GM18519 (cell line): ENCODE data around the gene DDR1.

Experiments
- ATAC-seq: cut with Tn5 transposase; IDR thresholded peaks from one replicate; pipeline ENCODE4 v1.9.1; 2021; ENCODE audit warnings: mild to moderate bottlenecking, moderate library complexity; ENCODE audit not compliant: unreplicated experiment, low FRiP score

DDR1 gene

GRCh38 chr6:30879684-30880427, 4.5 kb upstream of the DDR1 start:
- ATAC-seq: no peak

GRCh38 chr6:30880698-30881252, 3.5 kb upstream of the DDR1 start:
- ATAC-seq: no peak

GRCh38 chr6:30881392-30882203, 2.7 kb upstream of the DDR1 start:
- ATAC-seq: no peak

GRCh38 chr6:30882204-30882758, 2.0 kb upstream of the DDR1 start:
- no peak for ATAC-seq

DNA sequence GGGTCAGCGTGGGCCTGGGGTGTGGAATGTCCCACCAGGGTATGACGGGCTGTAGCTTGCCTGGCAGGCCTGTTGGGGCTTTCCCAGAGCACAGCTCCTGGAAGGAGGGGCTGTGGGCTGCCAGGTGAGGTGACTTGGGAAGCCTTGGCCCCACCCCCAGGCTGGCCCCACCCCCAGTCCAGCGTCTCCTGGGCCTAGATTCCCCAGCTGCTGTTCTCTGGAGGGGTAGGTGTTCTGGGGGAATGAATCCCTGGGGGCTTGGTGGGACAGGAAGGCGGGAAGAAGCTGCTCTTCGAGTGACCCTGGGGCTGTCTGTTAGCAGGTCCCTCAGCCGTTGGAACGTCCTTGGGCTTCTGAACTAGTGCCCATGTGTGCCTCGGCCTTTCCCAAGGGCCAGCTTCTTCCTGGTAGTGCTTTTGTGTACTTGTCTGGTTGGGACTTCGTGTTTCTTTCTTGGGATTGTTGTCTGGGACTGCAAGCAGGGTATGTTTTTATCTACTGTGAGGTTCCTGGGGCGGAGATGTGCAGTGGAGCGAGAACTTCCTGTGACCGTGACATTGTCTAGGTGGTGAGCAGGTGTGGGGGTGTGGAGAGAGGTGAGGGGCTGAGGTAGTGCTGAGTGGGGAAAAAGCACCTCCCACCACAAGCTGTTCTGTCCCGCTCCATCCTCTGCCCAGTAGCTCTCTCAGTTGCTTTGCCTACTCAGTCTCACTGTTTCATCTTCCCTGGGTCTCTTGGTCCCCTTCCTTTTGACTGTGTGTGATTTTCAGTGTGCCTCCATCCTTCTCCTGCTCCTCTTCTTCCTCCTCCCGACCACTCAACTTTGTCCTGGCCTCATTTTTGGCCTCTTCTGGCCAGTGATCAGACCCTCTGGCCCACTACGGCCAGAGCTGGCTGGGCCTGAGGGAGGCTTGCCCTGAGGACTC, 1.3 kb upstream of the DDR1 start:
- no peak for ATAC-seq

DNA sequence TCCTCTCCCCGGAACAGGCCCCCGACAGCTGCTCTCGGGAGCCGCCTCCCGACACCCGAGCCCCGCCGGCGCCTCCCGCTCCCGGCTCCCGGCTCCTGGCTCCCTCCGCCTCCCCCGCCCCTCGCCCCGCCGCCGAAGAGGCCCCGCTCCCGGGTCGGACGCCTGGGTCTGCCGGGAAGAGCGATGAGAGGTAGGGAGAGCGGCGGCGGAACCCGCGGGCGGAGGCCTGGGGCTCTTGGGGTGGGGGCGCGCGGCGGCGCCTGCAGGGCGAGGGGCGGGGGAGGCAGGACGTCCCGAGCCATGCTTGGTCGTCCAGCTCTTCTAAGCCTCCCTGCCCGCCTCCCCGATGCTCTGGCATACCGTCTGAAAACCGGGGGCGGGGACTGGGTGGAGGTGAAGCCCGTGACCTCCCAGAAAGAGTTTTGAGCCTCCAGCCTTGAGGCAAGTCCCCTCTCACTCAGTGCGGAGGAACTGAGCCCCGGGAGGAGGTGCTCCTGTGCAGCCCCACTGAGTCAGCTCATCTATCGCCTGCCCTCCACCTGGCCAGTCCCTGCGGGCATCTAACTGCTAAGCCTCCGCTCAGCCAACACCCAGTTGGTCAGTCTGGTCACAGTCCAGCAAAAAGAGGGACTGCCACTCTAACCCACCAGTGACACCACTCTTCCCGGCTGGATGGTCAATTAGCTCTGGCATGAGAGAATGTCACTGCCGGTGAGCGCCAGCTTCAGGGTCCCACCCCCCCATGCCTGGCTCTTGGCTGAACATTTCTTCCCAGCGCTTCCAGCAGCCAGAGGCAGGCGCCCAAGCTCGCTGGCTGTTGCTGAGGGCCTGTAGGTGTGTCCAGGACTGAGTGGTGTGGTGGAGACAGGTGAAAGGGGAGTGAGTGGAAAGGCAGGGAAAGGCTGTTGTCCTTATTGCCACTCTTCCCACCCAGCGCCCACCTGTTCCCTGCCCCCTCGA, 482 bp downstream of the DDR1 start:
- no peak for ATAC-seq

GRCh38 chr6:30885481-30885998, 1.2 kb downstream of the DDR1 start:
- no peak for ATAC-seq

DNA sequence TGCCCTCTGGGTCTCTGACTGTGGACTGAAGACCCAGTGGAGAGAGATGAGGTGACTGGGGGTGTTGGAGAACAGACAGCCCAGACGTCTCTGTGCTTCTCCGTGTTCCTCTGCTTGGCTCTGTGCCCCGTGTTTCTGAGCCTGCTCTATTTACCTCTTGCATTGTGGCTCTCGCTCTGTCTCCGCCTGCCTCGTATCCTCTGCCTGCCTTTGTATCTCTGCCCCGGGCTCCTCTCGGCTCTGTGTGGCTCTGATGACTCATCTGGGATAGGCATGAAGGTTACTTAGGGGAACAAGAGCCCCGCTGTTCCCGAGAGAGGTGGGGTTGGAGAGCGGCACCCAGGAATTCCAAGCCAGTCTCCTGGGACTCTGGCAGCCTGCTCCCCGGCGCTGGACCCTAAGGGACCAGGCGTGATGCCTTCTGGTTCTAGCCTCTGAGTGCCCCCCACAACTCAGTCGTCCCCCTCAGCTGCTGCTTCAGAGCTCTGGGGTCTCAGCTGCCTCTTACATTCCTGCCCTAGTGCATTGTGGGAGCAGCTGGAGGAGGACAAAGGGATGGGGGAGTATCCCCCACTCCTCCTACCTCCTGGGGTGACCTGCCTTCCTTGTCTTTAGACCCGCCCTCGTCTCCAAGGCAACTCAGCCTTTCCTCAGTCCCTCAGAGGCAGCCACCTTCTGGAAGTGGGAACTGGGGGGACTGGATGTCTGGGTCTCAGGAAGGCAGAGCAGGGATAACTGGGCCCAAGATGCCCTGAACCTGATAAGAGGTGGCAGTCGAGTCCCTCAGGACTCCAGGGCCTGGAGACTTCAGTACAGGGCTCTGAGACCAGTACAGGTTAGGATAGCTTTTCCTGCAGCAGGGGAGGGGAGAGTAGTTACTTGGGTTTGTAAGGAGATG, 1.9 kb downstream of the DDR1 start:
- ATAC-seq: no peak

DNA sequence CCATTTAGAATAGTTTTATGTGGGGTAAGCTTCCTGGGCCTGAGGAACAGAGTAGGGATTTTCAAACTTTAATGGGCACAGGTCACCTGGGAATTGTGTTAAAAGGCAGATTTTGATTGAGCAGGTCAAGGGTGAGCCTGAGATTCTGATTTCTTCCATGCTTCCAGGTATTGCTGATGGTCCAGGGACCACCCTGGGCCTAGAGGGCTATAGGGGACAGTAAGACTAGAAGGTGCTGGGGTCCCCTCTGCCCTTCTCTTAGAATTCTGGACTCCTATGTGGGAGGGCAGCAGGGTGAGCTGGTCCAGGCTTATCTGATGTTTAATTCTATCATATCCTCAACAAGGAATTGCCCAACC, 2.6 kb downstream of the DDR1 start:
- ATAC-seq: no peak

DNA sequence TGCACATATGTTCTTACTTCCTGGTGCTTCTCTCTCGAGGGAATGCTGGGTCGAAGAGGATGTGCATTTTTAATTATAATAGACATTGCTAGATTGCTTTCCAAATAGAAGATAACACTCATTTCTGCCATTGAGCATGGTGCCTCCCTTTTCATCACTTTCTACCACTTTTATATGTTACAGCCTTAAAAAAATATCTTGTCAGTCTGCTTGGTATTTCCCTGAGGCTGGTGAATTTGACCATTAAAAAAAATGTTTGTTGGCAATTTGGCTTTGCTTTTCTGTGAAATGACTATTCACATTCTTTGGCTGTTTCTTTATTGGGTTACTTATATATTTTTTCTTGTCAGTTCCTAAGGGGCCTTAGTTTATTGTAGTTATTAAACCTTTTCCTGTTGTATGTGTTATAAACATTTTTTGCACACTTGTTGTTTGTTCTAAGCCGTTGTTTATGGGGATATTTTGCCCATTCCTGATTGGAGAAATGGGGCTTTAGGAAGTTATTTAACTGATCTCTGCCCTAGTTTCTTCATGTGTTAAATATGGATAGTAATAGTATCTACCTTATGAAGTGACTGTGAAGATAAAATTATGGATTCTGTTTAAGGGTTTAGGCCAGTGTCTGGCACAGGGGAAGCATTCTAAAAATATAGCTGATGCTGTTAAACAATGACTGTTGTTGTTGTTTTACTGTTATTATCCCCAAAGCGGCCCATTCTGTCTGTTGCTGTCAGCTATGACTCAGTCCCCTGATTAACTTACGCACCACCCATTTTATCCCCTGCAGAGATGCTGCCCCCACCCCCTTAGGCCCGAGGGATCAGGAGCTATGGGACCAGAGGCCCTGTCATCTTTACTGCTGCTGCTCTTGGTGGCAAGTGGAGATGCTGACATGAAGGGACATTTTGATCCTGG, 3.8 kb downstream of the DDR1 start:
- no peak for ATAC-seq

DNA sequence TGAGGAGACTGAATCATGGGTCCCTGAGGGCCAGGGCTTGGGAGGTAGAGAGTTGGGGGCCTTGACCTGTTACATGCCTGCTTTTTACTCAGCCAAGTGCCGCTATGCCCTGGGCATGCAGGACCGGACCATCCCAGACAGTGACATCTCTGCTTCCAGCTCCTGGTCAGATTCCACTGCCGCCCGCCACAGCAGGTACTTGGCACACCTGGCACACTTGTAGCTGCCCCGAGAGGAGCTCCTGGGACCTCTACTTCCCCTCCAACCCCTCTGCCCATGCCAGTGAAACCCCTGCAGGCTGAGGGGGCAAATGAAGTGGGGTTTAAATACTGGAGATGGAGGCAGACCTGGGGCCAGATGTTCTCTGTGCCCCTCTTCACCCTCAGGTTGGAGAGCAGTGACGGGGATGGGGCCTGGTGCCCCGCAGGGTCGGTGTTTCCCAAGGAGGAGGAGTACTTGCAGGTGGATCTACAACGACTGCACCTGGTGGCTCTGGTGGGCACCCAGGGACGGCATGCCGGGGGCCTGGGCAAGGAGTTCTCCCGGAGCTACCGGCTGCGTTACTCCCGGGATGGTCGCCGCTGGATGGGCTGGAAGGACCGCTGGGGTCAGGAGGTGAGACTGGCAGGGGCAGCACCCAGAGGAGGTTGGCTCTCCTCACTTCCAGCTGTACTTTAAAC, 4.6 kb downstream of the DDR1 start:
- ATAC-seq: no peak

DNA sequence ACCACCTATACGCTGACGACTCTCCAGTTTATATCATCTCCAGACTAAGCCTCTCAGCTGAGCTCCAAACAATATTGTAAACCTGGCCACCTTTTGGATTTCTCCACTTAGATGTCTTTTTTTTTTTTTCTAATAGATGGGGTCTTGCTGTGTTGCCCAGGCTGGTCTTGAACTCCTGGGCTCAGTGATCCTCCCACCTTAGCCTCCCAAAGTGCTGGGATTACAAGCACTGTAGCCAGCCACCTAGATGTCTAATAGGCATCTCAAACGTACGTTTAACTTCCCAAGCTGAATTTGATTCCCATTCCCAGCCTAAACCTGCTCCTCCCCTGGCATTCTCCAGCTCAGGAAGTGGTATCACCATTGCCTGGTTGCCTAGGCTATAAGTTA, 5.2 kb downstream of the DDR1 start:
- no peak for ATAC-seq

DNA sequence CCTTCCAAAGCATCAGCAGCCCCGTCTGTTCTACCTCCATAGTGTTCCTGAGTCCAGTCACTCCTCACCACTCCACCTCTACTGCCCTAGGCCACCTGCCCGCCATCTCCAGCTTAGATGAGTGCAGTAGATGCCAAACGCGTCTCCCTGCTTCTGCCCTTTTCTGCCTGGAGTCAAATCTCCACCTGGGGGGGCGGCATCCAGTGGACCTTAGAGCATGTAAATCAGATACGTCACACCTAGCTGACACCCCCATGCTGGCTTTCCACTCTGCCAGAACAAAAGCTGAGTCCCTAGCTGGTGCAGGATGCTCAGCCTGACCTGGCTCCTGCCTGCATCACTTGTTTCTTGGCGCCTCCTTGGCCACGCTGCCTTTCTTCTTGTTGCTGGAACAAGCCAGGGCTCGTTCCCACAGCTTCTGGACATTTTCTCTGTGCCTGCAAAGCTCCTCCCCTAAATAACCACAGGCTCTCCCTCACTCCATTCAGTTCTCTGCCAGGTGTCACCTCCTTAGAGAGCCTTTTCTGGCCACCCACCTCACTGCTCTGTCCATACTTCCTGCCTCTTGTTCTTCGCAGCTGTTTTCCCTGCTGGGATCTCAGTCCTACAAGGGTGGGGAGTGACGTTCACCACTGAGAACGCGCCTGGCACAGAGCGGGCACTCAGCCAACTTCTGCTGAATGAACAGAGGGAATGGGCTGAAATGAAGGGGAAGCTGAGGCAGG, 5.8 kb downstream of the DDR1 start:
- no peak for ATAC-seq

DNA sequence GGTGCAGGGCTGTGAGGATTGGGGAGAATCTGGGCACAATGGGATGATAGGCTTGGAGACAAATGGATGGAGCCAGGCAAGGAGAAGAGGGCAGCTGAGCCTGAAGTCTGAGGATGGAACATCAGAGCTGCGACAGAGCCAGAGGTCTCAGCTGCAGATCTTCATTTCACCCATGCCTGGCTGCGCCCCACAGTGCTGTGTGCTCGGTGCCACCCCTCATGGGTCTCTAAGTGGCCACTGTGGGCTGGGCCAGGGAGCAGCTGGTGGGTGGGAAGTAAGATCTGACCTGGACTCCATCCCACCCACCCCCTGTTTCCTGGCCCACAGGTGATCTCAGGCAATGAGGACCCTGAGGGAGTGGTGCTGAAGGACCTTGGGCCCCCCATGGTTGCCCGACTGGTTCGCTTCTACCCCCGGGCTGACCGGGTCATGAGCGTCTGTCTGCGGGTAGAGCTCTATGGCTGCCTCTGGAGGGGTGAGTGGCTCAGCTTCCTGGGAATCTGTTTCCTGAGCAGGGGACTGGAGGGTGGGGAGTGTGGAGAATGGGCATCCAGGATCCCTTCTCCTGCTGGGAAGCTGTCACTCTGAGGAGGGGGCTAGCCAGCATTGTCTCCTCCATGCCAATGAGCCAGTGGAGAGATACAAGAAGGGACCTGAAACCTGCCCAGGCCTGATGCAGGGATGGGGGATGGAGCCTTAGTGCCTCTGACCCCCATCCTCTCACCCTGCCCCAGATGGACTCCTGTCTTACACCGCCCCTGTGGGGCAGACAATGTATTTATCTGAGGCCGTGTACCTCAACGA, 6.5 kb downstream of the DDR1 start:
- no peak for ATAC-seq

- ATAC-seq: no peak
Observed at GRCh38 chr6:30891450-30891723, 7.1 kb downstream of the DDR1 start.
